ENCODE measurements around the gene AP2A1. TPM values are rescaled to one million over a fixed set of nuclear protein-coding genes. Genes with fewer than 3 reads are reported as not detected.

Gene AP2A1
- total RNA-seq, 1 experiment from 2014 or later = 46.5 TPM

GRCh38 chr19:49792829-49793560 is 26.2 kb downstream of the AP2A1 start:
- no peak for DNase-seq (ENCODE audit: low read depth)

DNA sequence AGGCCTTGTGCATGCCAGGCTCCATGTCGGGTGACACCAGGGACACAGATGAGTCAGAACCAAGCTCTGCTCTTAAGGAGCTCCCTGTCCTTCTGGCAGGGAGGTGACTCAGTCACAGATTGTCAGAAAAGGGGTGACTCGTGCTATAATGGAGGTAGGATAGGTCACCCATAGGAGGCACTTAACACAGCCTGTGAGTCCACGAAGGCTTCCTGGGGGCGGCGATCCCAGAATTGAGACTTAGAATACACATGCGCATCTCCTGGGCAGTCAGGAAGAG is 26.7 kb downstream of the AP2A1 start:
- no peak for DNase-seq (ENCODE audit: low read depth)

- no peak for DNase-seq (ENCODE audit: low read depth)
These were observed 28.8 kb downstream of the AP2A1 start for GRCh38 chr19:49795615-49796014.

- DNase-seq (ENCODE audit: low read depth) = no peak
These were observed 31.8 kb downstream of the AP2A1 start for GRCh38 chr19:49798574-49798973.

- no peak for DNase-seq (ENCODE audit: low read depth)
These were observed 32.5 kb downstream of the AP2A1 start for GRCh38 chr19:49799271-49799797.

- DNase-seq (ENCODE audit: low read depth) = no peak
These were observed 33.1 kb downstream of the AP2A1 start for GRCh38 chr19:49799798-49800376.

- DNase-seq (ENCODE audit: low read depth) = no peak
These were observed 34.0 kb downstream of the AP2A1 start for GRCh38 chr19:49800771-49801170.

DNA sequence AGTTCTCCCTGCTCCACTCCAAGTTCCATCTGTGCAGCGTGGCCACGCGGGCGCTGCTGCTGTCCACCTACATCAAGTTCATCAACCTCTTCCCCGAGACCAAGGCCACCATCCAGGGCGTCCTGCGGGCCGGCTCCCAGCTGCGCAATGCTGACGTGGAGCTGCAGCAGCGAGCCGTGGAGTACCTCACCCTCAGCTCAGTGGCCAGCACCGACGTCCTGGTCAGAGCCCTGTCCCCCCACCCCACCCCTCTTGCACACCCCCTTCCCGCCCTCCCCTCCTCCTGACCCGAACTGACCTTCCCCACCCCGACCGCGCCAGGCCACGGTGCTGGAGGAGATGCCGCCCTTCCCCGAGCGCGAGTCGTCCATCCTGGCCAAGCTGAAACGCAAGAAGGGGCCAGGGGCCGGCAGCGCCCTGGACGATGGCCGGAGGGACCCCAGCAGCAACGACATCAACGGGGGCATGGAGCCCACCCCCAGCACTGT is 34.6 kb downstream of the AP2A1 start:
- DNase-seq (ENCODE audit: low read depth) = no peak

- DNase-seq (ENCODE audit: low read depth) = peak; percentile 74
These were observed 35.3 kb downstream of the AP2A1 start for GRCh38 chr19:49801966-49802661.

DNA sequence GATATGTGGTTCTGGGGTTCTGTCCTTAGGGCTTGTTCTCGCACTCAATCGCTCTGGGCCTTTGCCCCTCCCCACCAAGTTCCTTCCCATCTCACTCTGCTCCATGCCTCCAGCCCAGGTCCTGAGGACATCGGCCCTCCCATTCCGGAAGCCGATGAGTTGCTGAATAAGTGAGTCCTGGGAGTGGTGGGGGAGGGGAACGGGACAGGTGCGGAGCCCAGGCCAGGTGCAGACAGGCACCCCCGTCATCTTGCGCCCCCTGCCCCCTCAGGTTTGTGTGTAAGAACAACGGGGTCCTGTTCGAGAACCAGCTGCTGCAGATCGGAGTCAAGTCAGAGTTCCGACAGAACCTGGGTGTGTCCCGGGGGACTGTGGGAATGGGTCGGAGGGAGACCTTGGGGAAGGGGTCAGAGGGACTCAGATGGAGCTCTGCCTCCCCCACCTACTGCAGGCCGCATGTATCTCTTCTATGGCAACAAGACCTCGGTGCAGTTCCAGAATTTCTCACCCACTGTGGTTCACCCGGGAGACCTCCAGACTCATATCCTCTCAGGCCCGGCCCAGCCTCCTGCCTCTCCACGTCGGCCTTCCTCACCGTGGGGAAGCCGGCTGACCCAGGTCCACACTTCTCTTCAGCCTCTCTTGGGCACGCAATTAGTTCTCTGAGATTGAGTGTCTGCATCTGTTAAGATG is 36.2 kb downstream of the AP2A1 start:
- DNase-seq (ENCODE audit: low read depth) = no peak

GRCh38 chr19:49803529-49803856 is 36.7 kb downstream of the AP2A1 start:
- no peak for DNase-seq (ENCODE audit: low read depth)

- no peak for DNase-seq (ENCODE audit: low read depth)
These were observed 39.2 kb downstream of the AP2A1 start for GRCh38 chr19:49805822-49806619.

- DNase-seq (ENCODE audit: low read depth) = no peak
These were observed 39.8 kb downstream of the AP2A1 start for GRCh38 chr19:49806620-49806959.

- no peak for DNase-seq (ENCODE audit: low read depth)
These were observed 40.5 kb downstream of the AP2A1 start for GRCh38 chr19:49807058-49807903.

DNA sequence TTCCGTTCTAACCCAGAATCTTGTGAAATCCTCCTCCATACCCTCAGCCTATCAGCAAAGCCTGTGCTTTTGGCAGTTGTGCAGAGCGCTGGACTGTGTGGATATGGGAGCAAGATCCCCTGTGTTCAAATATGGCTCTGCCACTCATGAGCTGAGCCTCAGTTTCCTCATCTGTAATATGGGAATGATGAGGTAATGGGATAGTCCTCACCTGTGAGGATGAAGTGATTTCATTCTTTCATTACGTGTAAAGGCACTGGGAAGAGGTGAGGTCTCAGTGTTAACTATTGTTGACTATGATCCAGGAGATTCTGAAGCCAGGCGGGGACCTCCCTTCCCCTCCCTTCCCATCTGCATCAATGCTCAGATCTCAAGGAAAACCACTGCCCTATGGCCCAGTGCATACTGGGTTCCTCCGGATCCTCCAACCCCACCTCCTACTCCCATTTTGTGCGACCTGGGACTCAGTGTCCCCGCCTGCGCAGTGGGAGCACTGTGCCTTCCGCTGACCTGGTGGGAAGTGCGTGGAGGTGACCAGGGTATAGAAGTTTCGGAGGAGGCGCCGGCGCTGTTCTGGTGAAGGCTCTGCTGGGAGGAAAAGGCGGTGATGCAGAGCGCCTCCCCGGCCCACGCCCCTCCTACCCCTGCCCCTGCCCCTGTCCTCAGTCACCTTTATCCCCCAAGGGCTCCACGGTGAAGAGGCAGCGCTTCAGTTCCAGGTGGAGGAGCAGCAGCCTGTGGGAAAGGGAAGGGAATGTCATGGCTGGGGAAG is 41.3 kb downstream of the AP2A1 start:
- DNase-seq (ENCODE audit: low read depth) = no peak

DNA sequence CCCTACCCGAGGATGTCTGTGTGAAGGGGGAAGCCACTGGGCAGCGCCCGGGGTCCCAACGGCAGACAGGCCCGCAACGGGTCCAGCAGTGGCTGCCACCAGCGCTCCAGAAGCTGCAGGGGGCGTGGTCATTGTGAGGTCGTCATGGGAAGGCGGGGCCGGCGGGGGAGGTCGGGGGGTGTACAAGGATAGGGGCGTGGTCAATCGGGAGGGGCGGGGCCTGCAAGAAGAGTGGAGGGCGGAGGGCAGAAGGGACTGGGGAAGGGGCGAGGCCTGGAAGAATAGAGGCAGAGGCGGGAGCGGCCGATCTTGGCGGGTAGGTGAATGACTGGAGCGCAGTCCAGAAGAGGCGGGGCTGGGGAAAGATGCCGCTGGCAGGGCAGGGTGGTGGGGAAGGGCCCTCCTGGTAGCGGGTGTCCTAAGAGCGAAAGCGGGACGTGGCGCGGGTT is 41.9 kb downstream of the AP2A1 start:
- peak; percentile 90 for DNase-seq (ENCODE audit: low read depth)

- DNase-seq (ENCODE audit: low read depth) = peak; percentile 45
These were observed 42.5 kb downstream of the AP2A1 start for GRCh38 chr19:49809160-49809940.

- DNase-seq (ENCODE audit: low read depth) = no peak
These were observed 43.2 kb downstream of the AP2A1 start for GRCh38 chr19:49809941-49810389.

- DNase-seq (ENCODE audit: low read depth) = no peak
These were observed 44.5 kb downstream of the AP2A1 start for GRCh38 chr19:49811328-49811727.

Data from Daoy (cell line).